Measurements from ENCODE around the gene NTHL1. TPM values are rescaled to one million over a fixed set of nuclear protein-coding genes. Genes with fewer than 3 reads are reported as not detected.

NTHL1 gene
- total and polyA plus RNA-seq, 2 donors (not counting 3 experiments of a cell fraction or from before 2014, with no cell fraction given): 39.8 to 65.8 TPM

DNA sequence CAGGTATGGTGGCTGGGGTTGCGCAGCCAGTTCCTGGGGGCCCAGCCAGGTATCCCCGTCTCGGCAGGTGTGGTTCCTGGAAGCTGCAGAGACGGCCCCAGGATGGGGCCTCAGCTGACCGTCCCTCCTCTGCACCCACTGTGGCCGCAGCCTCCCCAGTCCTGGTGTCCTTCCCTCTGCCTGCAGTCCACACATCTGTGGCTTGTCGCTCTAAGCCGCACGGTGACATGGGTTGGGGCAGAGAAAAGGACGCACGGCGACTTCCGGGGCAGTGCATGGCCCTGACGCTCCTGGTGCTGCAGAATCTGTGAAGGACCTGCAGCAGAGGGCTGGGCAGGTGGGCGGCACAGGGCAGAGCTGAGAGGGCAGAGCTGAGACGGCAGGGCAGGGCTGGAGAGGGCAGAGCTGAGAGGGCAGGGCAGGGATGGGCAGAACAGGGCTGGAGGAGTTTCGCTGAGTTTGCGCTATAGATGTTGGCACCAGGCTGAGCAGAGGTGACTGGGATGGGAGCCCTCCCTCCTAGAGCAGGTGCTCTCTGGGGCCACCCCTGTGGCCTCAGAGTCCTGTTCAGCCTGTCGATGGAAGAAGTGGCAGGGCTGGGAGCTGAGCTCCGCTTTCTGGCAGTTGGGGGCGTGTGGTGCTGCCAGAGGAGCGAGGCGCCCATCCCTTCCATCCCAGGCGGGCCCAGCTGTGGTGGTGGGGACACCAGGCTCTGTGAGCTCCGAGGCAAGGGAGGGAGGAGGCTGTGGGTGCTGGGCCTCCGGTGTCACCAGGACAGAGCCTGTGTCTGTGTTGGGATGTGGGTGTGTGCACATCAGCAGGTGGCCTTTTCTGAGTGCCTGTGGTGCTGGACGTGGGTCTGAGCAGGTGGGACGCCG is 23.2 kb upstream of the NTHL1 start:
- no peak for FAIRE-seq
- Histone ChIP-seq H4K20me1 (replicated peaks; ENCODE audit: control insufficient read depth, extremely low read depth, insufficient read depth, low read length) (no peaks in the 10 kb centered on the region), H3K36me3 (ENCODE audit: control insufficient read depth in 2 of 2, extremely low read depth in 1 of 2, insufficient read depth in 2 of 2, low read length in 2 of 2) (peaks cover 2 to 37% of the 10 kb centered on the region in 2 experiments), H3K4me1 (ENCODE audit: control insufficient read depth, extremely low read depth, insufficient read depth, low read length) (no peaks in the 10 kb centered on the region), H3K27me3 (ENCODE audit: control insufficient read depth in 2 of 2, insufficient read depth in 2 of 2, low read length in 2 of 2) (no peaks in the 10 kb centered on the region), H2AFZ (ENCODE audit: low read depth, low read length) (no peak overlapping the region), H3K27ac (ENCODE audit: insufficient read depth, low read depth, low read length) (no peak overlapping the region), H3K9me3 (replicated peaks; ENCODE audit: control insufficient read depth, insufficient read depth, low read length) (no peaks in the 10 kb centered on the region), H3K9me1 (replicated peaks; ENCODE audit: control insufficient read depth, extremely low read depth, insufficient read depth, low read length) (no peaks in the 10 kb centered on the region), H3K79me2 (ENCODE audit: control insufficient read depth, insufficient read depth, low read length) (no peaks in the 10 kb centered on the region), H3K9ac (replicated peaks; ENCODE audit: extremely low read depth, insufficient read depth, low read length) (no peak overlapping the region), H3K4me3 (replicated peaks in 1 of 3; ENCODE audit: insufficient read depth in 1 of 3, low read depth in 1 of 3, low read length in 3 of 3) (no peak overlapping the region), H3K4me2 (ENCODE audit: insufficient read depth, low read length) (no peak overlapping the region)
- dilution Hi-C loops (cut with MboI; ENCODE audit: extremely low pct_ligation_motif_present, low sequenced_read_pairs) (no loop called here), intact Hi-C loops (cut with micrococcal nuclease) (no loop called here)
- ChIA-PET CTCF (interaction anchor here (0.9 to 1.4 kb wide), 3 partner anchors 14 to 69 kb away, joined by 3 to 4 read pairs (median 4); no protein-coding TSS in a partner anchor), POLR2A (no interaction called here)
- no peak for TF ChIP-seq POLR2AphosphoS5 (IDR thresholded peaks at IDR 0.05; ENCODE audit: insufficient read depth, low read depth, low read length)
- no peak for TF ChIP-seq CTCF (IDR thresholded peaks at IDR 0.05; ENCODE audit: extremely low read depth in 1 of 2, insufficient read depth in 1 of 2, low read depth in 1 of 2, low read length in 2 of 2)
- TF ChIP-seq FOS (IDR thresholded peaks at IDR 0.05; ENCODE audit: borderline replicate concordance, insufficient read depth, low read length): no peak
- TF ChIP-seq MAX (IDR thresholded peaks at IDR 0.05; ENCODE audit: insufficient read depth, insufficient read length): no peak
- TF ChIP-seq POLR2A (IDR thresholded peaks at IDR 0.05; ENCODE audit: low read depth, low read length): no peak
- TF ChIP-seq EZH2 (IDR thresholded peaks at IDR 0.05; ENCODE audit: borderline replicate concordance, low read depth, low read length, severe bottlenecking): no peak
- TF ChIP-seq MYC (IDR thresholded peaks at IDR 0.05; ENCODE audit: low read depth, low read length): no peak
- no peak for TF ChIP-seq JUN (IDR thresholded peaks at IDR 0.05; ENCODE audit: borderline replicate concordance, insufficient read depth, insufficient read length, low read depth)
- no peak for TF ChIP-seq GATA2 (IDR thresholded peaks at IDR 0.05; ENCODE audit: insufficient read depth, insufficient read length, low read depth, low read length)
- BruUV-seq (replicated peaks): no TSS peak
- DNase-seq (ENCODE audit: low read depth, low spot score): no peak

Measured in endothelial cell of umbilical vein (primary cell).